ENCODE data around the gene TAPBP. TPM values are rescaled to one million over a fixed set of nuclear protein-coding genes. Genes with fewer than 3 reads are reported as not detected.

The TAPBP gene
- total and polyA plus RNA-seq, 9 of the 15 experiments (the other 6 are each of a cell fraction or from before 2014, with no cell fraction given), result 5.6 to 74.0 (median 22.3) TPM

- TF ChIP-seq E2F3 (CRISPR knock-in tag; IDR thresholded peaks at IDR 0.05) (no peak), NCOA6 (IDR thresholded peaks at IDR 0.05) (no peak), ZNF75A (CRISPR knock-in tag; IDR thresholded peaks at IDR 0.05) (no peak), SP2 (IDR thresholded peaks at IDR 0.05; ENCODE audit: extremely low read depth, low read depth, low read length, poor library complexity, severe bottlenecking) (no peak), FOXM1 (IDR thresholded peaks at IDR 0.05; ENCODE audit: low read depth) (no peak), FOXM1 (CRISPR knock-in tag; IDR thresholded peaks at IDR 0.05; ENCODE audit: low read depth) (no peak), NFXL1 (CRISPR knock-in tag; IDR thresholded peaks at IDR 0.05) (no peak), KAT7 (CRISPR knock-in tag; IDR thresholded peaks at IDR 0.05; ENCODE audit: borderline replicate concordance) (peak; percentile 73; the same call in 1 of the 2 replicates), HDGF (IDR thresholded peaks at IDR 0.05) (no peak), USF2 (CRISPR knock-in tag; IDR thresholded peaks at IDR 0.05) (no peak), JUND (IDR thresholded peaks at IDR 0.05; ENCODE audit: borderline replicate concordance, low read depth, low read length) (0 out of 2 replicates have a peak, but pooled peaks have one; percentile 13), JUND (tag; IDR thresholded peaks at IDR 0.05; ENCODE audit: borderline replicate concordance, low read depth, low read length) (0 out of 3 replicates have a peak, but pooled peaks have one; percentile 25), MTA3 (IDR thresholded peaks at IDR 0.05; ENCODE audit: borderline replicate concordance) (no peak), ZNF431 (CRISPR knock-in tag; IDR thresholded peaks at IDR 0.05) (no peak), CEBPB (tag; IDR thresholded peaks at IDR 0.05) (no peak), ETS1 (conservative IDR thresholded peaks at IDR 0.05; ENCODE audit: control insufficient read depth, low read depth, low read length) (no peak), ZNF316 (IDR thresholded peaks at IDR 0.05) (no peak), ZNF41 (CRISPR knock-in tag; conservative IDR thresholded peaks at IDR 0.05) (no peak), ZNF395 (CRISPR knock-in tag; IDR thresholded peaks at IDR 0.05) (no peak), ZNF23 (CRISPR knock-in tag; IDR thresholded peaks at IDR 0.05) (no peak), TAF15 (IDR thresholded peaks at IDR 0.05; ENCODE audit: low read depth, low read length) (no peak), BDP1 (IDR thresholded peaks at IDR 0.05; ENCODE audit: insufficient read depth, insufficient read length) (no peak)
Observed at GRCh38 chr6:33314515-33314942, 651 bp upstream of the TAPBP start (continued).

All from K562 (cell line).